8988T (cell line): ENCODE results near the gene RNF7.
"Not testable (repeated sequence)": the region's sequence is repeated elsewhere in the genome, so short reads cannot be mapped to it uniquely, and the experiment has no call there.

Source experiments
- DNase-seq: peaks from one replicate; pipeline ENCODE4 v3.0.0; 2011

The RNF7 gene

GRCh38 chr3:141783632-141784031, 45.5 kb downstream of the RNF7 start:
- no peak for DNase-seq

- DNase-seq: no peak
These were observed 46.0 kb downstream of the RNF7 start for GRCh38 chr3:141784096-141784495.

GRCh38 chr3:141784531-141784930, 46.4 kb downstream of the RNF7 start:
- DNase-seq: no peak

GRCh38 chr3:141788149-141788548, 50.1 kb downstream of the RNF7 start:
- DNase-seq: no peak

- not testable (repeated sequence) for DNase-seq
These were observed 50.7 kb downstream of the RNF7 start for GRCh38 chr3:141788750-141789149.

GRCh38 chr3:141789281-141789680, 51.2 kb downstream of the RNF7 start:
- DNase-seq: no peak

- DNase-seq: no peak
These were observed 52.1 kb downstream of the RNF7 start for GRCh38 chr3:141790171-141790570.

- no peak for DNase-seq
These were observed 54.4 kb downstream of the RNF7 start for GRCh38 chr3:141792495-141792894.

GRCh38 chr3:141793476-141794260, 55.6 kb downstream of the RNF7 start:
- DNase-seq: no peak

GRCh38 chr3:141795276-141795675, 57.2 kb downstream of the RNF7 start:
- no peak for DNase-seq

- DNase-seq: no peak
These were observed 57.6 kb downstream of the RNF7 start for GRCh38 chr3:141795741-141796080.

- no peak for DNase-seq
These were observed 58.2 kb downstream of the RNF7 start for GRCh38 chr3:141796081-141796888.
